HG03064 (cell line): Measurements from ENCODE around the gene NR6A1.

Experiments
- ATAC-seq: cut with Tn5 transposase; IDR thresholded peaks from one replicate; pipeline ENCODE4 v1.9.1; 2021; ENCODE audit warnings: low read depth; ENCODE audit not compliant: unreplicated experiment

The NR6A1 gene

DNA sequence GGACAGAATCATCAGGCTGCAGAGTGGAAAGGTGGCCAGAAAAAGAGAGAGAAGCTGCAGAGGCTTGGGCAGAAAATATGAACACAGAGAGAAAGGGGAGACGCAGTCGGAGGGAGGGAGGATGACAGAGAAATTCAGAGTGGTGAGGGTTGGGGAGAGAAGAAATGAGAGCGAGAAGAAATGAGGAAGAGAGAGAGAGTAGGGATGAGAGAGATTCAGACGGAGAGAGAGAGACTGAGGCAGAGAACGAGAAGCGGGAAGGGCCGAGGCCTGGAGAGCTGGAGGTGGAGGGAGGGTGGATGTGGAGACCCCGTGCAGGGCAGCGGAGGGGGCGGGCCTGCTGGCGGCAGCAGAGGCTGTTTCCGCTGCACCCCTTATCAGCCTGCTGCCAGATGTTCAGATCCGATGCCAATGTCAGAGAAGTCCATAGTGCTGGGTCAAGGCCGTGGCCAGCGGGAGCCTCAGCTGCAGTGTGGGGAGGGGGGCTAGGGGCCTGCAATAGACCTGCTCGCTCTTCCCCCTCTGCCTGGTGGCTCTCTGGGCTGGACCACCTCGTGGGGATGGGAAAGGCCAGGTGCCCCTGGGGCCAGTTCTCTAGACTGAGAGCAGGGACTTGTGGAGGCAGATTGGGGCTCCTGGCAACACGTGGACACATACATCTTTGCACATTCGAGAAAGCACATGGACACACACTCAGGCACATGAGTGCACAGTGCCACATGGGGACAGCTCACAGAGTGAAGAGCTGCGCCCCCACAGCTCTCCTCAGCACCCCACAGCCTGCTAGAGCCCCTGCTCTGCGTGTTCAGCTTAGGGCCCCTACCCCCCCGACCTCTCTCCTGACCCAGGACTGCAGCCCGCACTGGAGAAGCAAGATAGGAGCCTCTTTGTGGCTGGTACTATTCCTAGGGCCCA is 259.0 kb downstream of the NR6A1 start:
- ATAC-seq: no peak

DNA sequence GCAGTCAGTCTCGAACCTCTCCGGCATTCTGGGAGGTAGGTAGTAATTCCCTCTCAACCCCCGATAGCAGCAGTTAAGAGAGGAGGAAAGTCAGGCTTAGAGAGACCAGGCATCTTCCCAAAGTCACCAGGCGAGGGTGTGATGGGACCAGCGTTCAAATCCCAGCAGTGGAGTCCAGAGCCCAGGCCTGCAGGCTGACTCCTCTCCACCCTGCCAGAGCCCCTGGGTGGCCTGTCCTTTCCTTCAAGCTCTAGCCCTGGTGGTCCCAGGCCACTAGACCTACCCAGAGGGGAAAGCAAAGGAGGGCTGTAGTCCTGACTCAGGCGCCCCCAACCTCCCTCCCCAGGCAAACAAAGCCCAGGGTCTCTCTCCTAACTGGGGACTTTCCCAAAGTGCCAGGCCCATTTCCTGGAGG is 259.7 kb downstream of the NR6A1 start:
- no peak for ATAC-seq

DNA sequence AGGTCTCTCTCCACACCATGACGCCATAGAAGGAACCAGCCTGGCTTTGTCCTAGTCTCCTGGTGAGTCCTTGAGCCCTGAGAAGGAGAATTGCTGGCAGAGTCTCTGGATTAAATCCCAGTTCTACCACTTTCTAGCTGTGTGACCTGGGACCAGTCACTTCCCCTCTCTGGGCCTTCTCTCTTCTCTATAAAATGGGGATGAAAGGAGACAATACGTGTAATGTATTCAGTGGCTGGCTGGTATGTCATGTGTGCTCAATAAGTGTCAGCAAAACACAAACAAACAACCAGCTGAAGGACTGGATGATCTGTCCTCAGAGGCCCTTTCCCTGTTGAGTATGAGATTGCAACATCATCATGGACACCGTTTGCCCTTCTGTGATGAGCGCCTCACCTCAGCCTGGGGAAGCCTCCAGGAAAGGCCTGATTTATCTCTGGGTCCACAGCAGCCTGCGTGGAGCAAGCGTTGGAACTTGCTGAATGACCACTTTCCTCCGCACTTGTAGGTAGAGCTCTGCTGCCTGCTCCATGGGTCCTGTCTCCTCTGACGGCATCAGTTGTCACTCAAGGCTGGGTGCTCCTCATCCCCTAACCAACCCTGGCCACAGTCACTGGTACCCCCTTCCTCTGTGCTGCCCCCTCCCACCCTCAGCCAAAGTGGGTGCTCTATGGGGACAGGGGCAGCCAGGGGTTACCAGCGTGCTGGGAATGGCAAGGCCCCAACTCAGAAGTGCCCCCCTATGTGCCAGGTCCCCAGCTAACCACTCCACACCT is 260.3 kb downstream of the NR6A1 start:
- no peak for ATAC-seq

DNA sequence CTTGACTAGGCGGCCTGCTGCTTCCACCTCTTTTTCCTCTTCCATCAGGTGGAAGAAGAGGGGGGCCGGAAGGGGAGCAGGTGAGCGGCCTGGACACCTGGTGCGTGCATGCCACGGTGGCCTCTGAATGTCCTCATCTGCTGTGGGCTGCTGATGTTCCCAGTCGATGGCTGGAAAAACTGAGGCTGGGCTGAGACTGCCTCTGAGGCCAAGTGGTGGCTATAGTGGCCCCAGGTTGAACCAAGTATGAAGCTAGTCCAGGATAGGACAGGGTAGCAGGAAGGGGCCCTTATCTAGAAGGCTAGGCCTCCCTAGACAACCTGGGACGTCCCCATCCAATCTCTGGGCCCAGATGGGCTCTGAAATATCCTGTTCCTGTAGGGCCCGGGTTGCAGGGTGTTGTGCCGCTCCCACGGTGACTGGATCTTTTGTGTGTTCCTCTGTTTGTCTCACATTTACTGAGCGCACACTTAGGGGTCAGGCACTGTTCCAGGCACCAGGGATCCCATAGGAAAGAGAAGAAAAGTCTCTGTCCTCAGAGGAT is 263.2 kb downstream of the NR6A1 start:
- no peak for ATAC-seq

DNA sequence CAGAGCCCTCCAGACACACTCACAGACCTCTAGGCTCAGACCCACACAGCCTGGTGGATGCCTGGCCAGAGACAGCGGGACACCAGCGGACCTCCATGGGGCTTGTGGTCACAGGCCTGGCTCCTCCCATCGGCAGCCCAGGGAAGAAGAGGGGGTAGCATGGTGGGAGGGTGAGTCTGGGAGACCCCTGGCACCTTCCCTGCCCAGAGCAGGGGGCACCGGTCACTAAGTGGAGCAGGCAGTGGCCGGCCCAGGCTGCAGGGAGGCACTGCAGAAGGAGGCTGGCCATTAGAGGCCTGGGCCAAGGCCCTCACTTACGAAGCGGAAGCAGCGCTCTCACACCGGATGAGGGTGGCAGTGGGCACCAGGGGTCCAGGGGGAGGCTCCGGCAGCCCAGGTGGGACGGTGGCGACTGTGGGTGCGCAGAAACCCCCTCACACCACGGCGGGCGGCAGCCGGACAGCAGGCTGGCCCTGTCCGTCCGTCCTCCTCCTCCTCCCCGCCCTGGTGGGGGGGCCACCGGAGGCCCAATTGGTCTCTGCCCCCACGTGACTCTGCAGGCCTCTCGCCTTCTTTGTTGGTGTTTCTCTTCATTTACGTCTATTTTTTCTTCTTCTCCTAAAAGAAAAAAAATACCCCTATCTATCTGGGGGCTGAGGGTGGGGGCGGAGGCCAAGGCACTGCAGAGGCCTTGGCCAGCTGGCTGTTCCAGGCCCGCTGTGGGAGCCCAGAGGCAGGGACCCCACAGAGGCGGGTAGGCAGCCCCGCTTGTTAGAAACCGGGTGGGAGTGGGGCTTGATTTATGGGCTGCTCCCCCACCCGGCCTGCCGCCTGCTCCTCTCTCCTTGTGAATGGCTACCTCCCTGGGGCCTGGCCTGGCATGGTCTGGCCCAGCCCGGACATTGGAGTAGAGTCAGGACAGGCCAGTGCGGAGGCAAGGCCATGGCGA is 263.9 kb downstream of the NR6A1 start, which contains the start of gene NR5A1:
Gene NR5A1, minus strand, starts transcription at position 469 of the 949 bp plus-strand sequence. CDS start 4,004 bp downstream, outside the sequence.
- no peak for ATAC-seq

DNA sequence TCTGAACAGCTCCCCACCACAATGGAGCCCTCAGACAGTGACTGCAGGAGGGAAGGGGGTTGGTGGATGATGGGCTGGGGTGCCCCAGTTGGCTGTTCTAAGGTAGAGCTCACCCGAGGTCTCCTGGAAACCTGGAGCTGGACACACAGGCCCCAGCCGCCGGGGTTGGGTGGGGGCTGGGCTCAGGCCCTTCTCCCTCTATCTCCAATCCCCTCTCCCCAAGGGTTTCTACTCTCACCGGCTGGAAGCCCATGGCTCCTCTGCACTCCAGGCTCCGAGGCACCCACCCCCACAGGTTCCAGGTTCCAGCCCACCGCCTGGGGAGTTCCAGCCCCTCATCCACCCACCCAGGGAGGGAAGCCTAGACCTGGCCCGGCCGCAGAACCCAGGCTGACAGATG is 264.7 kb downstream of the NR6A1 start:
- ATAC-seq: no peak

DNA sequence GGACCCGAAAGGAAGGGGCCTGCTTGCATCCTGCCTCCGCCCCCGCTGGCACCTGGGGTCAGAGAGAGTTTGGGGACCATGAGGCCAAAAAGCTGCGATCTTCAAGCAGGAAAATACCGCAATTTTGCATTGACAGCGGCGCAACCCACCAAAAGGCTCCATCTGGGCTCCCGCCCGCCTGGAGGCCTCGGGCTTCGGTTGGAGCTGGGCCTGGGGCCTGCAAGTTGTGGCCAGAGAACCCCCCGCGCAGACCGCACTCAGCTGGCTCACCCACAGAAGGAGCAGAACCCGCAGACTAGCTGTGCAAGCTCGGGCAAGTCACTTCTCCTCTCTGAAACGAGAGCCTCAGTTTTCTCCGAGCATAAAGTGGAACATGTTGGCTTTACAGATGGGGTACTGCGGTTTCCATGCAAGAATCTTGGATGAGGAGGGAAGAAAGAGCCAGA is 265.2 kb downstream of the NR6A1 start:
- ATAC-seq: no peak

DNA sequence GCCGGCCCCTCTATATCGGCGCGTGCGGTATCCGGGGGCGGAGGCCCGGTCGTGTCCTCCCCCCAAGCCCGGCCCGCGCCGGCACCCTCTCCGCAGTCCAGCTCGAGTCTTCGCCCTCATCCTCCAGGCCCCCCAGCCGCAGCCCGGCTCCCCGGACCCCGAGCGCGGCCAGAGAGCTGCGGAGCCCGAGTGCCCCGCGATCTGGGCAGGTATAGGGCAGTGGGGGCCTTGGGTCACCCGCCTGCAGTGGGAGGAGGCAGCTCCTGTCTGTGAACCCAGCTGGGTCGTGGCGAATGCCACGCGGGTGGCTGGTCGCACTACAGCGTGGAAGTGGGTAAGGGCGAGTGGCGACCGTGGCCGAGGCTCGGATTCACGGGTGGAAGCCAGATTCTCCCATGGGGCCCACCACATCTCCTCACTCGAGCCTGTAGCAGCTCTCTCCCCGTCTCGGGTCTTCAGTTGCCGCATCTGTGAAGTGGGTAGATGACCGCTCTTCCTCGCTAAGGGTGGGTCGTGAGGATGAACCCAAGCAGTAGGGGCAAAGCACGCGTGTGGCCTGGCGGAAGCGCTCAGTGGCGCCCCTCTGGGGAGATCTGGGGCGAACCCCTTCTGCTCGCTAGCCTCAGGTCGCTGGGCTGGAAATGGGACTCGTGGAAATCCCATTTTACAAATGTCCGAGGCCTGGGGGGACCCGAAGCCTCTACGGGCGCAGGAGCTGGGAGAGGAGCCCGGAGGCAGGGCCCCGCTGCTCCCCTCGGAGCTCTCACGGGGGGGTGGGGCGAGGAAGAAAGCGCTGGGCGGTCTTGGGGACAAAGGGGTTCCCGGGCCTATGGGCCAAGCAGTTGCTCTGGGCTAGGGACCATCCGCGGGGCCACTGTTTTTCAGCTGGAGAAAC is 265.9 kb downstream of the NR6A1 start:
- ATAC-seq: no peak

DNA sequence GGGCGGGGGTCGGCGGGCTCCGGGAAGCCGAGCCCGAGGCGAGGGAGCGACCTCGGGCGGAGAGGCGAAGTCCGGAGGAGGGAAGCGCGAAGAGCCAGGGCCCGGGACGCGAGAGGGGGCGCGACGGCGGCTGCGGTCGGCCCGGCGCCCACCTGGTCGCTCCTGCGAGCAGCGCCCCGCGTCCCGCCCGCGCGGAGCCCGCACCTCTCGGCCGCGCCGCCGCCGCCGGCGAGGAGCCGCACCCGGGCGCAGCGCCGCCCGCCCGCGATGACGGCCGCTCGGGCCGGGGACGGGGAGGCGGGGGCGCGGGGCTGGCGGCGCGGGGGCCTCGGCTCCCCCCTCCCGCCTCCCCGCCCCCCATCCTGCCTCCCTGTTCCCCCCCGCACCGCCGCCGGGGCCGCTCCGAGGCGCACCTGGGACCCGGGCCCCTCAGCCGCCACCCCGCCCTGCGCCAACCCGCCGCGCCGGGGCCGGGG is 266.5 kb downstream of the NR6A1 start:
- no peak for ATAC-seq

DNA sequence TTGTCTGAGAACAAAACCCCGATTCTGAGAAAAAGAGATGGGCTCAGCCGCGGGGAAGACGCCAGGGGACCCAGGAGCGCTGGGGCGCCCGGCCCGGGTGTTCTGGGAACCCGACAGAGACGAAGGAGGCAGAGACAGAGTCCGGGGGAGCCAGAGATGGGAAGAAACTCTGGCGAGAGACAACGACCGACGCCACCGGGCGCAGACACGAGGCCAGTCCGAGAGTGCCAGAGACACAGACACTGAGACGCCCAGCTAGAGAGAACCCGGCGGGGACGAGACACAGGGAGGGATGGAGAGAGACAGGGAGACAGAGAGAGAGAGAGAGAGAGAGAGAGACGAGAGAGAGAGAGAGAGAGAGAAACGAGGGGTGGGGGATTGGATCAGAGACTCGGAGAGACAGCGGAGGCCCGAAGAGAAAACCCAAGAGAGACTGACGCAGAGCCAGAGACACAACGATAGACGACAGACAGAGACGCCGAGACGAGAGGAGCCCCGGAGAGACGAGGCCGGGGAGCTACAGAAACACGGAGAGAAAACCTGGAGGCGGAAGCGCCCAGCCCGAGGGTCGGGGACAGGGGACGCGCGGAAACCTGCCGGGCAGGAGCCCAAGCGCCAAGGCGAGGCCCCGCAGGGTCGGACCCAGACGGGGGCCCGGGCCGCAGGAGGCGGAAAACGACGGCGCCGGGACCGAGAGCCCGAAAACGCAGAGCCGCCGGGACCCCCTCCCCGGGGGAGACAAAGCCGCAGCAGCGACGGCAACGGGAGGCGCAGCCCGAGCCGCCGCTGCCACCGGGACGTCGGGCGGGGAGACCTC is 267.2 kb downstream of the NR6A1 start:
- ATAC-seq: no peak

DNA sequence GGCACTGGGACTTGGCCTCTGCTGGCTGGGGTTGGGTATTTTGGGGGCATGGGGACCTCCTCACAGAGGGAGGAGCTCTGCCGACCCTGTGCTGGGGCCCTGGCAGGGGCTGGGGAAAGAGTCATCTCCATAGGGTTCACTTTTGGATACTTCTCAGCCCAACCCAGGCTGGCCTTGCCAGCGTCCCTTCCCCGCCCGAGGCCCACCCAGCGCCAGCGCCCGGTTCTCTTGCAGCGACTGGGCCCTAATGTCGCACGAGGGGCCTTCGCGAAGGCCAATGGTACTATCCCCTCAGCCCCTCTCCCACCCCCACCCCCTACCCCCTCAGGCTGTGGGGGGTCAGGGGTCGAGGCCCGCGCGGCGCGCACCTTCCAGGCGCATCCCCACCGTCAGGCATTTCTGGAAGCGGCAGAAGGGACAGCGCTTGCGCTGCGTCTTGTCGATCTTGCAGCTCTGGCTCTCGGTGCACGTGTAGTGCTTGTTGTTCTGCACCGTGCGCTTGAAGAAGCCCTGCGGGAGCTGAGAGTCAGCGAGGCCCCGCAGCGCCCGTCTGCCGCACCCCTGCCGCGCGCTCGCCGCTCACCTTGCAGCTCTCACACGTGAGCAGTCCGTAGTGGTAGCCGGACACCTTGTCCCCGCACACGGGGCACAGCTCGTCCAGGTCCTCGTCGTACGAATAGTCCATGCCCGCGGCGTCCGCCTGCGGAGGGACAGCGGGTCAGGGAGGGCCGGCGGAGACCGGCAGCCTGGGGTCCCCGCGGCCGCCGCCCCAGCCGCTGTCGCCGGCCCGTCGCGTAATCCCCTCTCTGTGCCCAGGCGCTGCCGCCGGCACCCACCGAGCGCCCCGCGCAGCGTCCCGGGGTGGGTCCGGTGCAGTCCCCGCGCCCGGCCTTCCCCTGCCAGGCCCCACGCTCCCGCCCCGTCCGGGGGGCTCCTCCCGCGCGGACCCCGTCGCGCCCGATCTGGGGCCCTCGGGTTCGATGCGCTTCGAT is 268.1 kb downstream of the NR6A1 start:
- ATAC-seq: no peak

DNA sequence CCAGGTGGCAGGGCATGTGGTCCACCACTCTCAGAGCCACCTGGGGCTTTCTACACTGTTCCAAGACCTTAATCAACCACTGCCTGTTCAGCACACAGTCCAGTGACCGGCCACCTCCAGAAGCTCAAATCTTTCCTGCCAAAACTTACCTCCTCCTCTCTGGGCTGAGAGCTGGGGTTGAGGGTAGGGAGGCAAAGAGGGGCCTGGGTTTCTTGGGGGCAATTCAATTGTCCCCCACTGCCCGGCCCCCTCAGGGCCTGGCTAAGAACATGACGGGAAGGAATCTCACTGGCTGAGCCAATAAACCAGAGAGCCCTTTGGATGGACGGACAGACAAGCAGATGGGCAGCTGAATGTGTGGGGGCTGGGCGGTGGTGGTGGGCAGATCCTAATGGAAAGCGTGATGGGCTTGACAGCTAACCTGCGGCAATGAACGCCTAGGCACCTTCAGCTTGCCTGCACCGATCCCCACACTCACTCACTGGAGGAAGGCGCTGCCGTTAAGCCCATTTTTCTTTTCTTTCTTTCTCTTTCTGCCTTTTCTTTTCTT is 269.3 kb downstream of the NR6A1 start:
- no peak for ATAC-seq

DNA sequence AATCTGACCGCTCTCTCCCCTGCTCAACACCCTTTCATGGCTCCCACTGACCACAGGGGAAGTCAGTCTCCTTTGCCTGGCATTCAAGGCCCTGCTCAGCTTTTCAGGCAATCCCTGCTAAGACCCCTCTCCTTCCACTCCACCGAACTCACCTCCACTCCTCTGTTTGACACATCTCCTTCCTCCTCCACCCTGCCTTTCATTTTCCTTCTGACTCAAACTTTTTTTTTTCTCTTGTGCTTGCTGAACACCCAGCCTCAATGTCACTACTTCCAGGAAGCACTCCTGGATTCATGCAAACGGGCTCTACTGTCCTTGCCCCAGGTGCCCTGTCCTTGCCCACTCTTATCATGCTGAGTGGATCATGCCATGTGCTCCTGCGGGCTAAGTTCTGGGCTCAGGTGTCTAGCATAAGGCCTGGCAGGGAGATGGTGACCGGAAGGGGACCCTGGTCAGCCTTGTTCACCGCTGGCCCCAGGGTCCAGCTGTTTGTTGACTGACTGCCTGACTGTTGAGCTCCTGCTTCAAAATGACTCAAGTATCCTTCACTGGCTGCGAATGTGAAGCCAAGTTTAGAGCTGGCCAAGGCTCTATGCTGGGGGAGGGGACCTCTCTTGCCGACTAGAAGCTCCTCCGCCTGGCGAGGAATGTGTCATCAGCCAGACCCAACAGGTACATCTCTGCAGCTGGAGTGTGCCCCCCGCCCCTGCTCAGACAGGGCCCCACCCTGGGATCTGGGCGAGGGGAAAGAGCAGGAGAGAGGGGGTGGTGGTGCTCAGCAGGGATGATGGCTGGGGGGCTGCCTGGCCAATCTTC is 270.1 kb downstream of the NR6A1 start:
- ATAC-seq: no peak

DNA sequence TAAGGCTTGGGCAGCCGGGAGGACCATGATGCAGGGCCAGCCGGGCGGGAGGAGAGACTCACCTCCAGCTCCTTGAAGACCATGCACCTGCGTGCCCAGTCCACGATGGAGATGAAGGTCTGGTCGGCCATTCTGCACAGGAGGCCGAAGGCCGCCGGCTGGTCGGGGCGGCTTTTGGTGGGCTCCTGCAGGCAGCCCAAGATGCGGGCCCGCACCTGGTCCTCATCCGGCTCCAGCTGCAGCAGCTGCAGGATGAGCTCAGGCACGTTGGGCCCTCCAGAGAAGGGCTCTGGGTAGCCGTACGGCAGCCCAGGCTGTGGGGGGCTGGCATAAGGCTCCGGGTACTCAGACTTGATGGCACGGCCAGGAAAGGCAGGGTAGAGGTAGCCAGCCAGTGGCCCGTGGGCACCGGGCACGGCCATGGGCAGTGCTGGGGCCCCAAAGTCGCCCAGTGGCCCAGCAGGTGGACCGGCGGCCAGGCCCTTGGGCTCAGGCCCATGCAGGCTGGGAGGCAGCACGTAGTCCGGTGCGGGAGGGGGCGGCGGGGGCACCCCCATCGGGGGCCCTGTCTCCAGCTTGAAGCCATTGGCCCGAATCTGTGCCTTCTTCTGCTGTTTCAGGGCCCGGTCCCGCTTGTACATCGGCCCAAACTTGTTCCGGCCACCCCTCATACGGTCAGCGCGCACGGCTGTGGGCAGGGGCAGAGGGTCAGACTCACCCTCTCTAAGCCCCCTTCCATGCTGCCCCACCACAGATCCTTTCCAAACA is 270.9 kb downstream of the NR6A1 start:
- no peak for ATAC-seq

DNA sequence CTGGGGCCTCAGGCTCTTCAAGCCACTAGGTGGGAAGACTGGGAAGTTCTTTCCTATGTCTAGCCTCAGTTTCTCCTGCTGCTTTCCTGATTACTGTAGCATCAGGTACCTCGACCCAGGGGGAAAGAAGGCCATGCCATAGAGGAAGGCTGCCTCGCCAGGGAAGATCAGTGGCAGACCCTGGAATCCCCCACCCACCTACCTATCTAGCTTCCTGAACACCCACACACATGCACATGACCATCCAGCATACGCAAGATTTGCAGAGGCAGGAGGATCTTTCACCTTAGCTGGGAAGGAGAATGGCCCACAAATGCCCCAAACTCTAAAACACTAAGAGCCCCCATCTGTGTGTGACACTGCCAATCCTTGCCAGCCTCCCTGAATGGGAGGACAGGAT is 271.9 kb downstream of the NR6A1 start:
- no peak for ATAC-seq
